GM12892 (cell line): Measurements from ENCODE around the gene LGALS9.

ENCODE experiments used
- POLR2A ChIP-seq: IDR thresholded peaks from 2 replicates; pipeline ENCODE4 v1.6.1; 2011; ENCODE audit warnings: low read depth, low read length, control low read depth
- TAF1 ChIP-seq: IDR thresholded peaks from 2 replicates; pipeline ENCODE4 v1.6.1; 2011; ENCODE audit warnings: low read depth, mild to moderate bottlenecking, control low read depth, low read length, borderline replicate concordance

GRCh38 chr17:27622986-27623385, 8.0 kb upstream of the LGALS9 start:
- TF ChIP-seq POLR2A (no peak), TAF1 (no peak)
